ENCODE measurements around the gene SFTPA2.

DNA sequence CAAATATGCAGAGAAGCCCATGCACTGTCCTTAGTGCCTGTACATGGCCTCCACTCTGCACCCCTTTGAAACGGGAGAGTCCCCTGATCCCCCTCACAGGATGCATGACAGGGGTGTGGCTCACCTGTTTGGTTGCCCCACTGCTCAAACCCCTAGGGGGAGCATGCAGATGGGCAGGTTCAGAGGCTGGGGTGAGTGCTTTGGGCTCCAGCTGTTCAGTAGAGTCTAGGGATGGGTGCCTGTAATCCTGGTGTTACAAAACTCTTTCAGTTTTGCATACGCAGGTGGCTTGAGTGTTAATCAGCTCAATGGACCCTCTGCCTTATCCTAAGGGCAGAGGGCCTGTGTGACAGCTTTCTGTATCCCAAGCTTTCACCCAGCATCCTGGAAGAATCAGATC lies 42.7 kb upstream of the SFTPA2 start:
- no peak for TF ChIP-seq EZH2 (IDR thresholded peaks at IDR 0.05)
- TF ChIP-seq, protein P1, sequence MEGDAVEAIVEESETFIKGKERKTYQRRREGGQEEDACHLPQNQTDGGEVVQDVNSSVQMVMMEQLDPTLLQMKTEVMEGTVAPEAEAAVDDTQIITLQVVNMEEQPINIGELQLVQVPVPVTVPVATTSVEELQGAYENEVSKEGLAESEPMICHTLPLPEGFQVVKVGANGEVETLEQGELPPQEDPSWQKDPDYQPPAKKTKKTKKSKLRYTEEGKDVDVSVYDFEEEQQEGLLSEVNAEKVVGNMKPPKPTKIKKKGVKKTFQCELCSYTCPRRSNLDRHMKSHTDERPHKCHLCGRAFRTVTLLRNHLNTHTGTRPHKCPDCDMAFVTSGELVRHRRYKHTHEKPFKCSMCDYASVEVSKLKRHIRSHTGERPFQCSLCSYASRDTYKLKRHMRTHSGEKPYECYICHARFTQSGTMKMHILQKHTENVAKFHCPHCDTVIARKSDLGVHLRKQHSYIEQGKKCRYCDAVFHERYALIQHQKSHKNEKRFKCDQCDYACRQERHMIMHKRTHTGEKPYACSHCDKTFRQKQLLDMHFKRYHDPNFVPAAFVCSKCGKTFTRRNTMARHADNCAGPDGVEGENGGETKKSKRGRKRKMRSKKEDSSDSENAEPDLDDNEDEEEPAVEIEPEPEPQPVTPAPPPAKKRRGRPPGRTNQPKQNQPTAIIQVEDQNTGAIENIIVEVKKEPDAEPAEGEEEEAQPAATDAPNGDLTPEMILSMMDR (IDR thresholded peaks at IDR 0.05) = no peak

All from neural progenitor cell (in vitro differentiated cells).